Airway epithelial cell (primary cell): ENCODE measurements around the gene C10orf143. TPM values are rescaled to one million over a fixed set of nuclear protein-coding genes. Genes with fewer than 3 reads are reported as not detected.

Source experiments
- total RNA-seq: library from RNA; depleted of rRNA; stranded (reverse); fragments of >200 nt; gene quantifications from 2 replicates; pipeline ENCODE4 v1.2.3, GENCODE V29; 2015

C10orf143 gene
- total RNA-seq, result 0.60 and 0.71 TPM in 2 replicates

GRCh38 chr10:130110246-130111112 lies at the start of gene C10orf143:
C10orf143 (minus strand) TSS chr10:130110830; CDS start chr10:130110772, 58 bp downstream.

DNA sequence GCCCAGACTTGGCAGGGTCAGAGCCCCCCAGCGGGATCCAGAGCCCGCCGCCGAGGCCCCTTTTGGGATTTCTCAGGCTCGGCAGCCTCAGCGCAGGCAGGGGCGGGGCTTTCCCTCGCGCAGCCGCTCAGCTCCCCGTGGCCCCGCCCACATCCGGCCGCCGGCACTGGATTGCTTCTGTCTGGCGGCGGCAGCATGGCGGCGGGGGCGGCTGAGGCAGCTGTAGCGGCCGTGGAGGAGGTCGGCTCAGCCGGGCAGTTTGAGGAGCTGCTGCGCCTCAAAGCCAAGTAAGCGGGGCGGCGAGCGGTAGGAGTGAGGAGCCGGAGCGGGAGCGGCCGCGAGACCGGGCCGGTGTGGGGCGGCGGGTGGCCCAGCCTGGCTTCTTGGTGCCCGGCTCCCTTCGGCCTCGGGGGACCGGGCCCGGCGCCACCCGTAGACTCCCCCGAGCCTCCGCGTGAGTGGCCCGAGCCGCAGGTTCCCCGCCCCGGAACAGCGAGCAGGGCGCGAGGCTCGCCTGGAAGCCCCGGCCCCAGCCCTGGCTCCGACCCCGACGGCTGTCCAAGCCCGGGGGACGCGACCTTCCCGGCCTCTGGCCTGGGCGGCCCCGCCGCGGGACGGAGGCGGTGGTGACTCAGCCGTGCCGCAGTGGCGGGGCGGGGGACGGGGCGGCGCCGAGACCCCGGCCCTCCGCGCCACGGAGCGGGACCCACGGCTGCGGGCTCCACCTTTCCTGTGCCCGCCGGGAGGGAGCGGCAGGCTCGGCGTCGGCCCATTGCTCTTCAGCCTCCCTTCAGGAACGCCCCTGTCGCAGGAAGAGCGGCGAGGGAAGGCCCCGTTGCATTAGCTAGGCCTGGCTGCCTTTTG lies 25.8 kb upstream of the C10orf143 start, which contains the start of gene GLRX3:
Gene GLRX3, plus strand, starts transcription at position 166 of the 864 bp plus-strand sequence. Its CDS starts 30 bp downstream, at position 196.

Other genes with a start within 250 kb of the C10orf143 start
- gene EBF3, start 146.6 kb downstream of the C10orf143 start, total RNA-seq, result not detected in 2 replicates
- 140 and 143 TPM in 2 replicates for gene GLRX3, start 25.6 kb upstream of the C10orf143 start, total RNA-seq